Amniotic stem cell (primary cell): ENCODE measurements around the gene ZNF814.
"Not testable (repeated sequence)": the region's sequence is repeated elsewhere in the genome, so short reads cannot be mapped to it uniquely, and the experiment has no call there.

ENCODE experiments used
- DNase-seq: peaks from one replicate; lab custom pipeline; 2025; lab: John Stamatoyannopoulos, UW

ZNF814 gene

DNA sequence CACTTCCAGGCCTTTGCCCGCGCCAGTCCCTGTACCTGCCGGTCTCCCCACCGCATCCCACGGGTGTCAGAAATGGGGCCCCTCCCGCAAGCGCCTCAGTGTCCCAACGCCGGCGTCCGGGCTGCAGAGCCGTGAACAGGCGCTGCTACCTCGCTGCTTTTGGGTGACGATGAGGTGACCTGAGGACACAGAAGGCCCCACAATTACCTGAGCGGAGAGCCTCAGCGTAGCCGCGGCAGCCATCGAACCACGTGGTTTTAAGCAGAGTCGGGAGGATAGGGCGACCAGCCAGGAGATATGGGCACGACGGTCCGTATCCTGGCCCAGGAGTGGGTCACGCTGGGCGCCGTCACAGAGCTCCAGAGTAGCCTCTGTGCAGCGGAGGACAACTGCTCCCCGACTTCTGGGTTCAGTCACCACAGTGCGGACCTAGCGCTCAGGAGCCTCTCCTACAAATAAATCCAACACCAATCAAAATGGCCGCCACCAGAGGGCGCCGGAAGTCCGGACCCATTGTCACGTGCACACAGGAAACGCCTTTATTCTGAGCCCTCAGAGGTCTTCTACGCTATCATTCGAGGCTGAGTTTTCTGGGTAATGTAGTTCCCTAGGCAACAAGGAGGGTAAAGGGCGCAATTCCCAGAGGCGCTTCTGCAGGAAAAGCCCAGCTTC lies at the start of gene ZNF814:
Gene ZNF814 (minus strand): TSS at position 478 of the 672 bp plus-strand sequence. CDS start 235 bp downstream, at position 243.
- DNase-seq = peak; percentile 73

DNA sequence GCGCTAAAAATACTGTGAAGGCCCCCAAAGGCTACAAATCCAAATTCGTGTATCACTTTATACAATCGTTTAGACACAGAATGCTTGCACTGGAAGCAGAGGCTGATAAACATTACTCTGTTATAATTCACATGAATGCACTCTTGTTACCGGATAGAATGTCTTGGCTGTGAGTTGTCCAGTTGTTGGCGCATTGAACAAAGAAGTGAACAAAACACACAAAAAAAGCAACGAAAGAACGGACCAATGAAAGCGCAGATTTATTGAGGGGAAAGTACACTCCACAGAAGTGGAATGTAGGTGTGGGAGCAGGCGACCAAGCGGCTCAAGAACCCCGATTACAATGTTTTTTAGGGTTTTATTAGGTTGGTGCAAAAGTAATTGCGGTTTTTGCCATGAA lies 46.9 kb upstream of the ZNF814 start:
- no peak for DNase-seq

DNA sequence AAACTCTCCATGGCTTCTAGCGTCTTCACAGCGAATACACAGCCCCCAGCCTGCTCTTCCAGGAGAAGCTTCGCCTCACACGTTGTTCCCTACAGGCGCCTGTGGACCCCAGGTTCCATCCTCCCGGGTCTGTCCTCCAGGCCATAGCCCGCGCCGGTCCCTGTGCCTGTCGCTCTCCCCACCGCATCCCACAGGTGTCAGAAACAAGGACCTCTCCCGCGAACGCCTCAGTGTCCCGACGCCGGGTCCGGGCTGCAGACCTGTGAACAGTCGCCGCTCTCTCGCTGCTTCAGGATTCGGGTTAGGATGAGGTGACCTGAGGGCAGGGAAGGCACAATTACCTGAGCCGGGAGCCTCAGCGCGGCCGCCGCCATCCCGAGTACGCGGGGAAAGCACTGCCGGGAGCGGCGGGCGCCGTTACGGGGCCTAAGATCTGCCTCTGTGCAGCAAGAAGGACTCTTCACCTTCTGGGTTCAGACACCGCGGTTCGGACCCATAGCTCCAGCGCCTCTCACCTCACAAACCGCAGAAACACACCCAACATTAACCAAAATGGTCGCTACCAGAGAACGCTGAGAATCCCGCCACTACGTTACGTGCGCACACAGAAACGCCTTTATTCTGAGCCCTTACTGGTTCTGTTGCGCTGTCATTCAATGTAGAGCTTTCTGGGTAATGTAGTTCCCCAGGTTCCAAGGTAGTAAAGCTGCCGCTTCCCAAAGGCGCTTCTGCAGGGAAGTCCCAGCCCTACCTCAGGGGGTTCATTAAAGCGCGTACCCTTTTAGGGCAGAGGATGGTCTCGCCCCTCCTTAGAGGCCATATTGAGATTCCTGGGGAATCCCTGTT lies 46.2 kb upstream of the ZNF814 start, which contains the start of gene ZNF418:
Gene ZNF418 (minus strand): TSS at position 583 of the 846 bp plus-strand sequence. CDS start 1,580 bp downstream, outside the sequence.
- no peak for DNase-seq

DNA sequence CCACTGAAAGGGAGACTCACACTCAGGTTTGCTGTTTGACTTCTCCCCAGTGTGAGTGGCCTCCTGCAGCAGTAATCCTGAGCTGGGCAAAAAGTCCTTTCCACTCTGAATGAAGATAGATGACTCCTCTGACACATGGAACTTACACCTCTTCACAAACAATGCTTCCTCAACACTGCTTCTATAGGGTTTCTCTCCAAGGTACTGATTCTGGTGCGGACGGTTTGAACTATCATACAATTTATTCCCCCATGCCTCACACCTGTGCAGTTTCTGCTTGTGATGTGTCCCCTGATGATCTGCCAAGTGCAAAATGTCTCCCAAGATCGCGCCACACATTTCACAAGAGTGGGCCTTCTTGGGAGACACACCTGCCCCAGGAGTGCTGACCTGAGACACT lies 38.8 kb upstream of the ZNF814 start:
- no peak for DNase-seq

DNA sequence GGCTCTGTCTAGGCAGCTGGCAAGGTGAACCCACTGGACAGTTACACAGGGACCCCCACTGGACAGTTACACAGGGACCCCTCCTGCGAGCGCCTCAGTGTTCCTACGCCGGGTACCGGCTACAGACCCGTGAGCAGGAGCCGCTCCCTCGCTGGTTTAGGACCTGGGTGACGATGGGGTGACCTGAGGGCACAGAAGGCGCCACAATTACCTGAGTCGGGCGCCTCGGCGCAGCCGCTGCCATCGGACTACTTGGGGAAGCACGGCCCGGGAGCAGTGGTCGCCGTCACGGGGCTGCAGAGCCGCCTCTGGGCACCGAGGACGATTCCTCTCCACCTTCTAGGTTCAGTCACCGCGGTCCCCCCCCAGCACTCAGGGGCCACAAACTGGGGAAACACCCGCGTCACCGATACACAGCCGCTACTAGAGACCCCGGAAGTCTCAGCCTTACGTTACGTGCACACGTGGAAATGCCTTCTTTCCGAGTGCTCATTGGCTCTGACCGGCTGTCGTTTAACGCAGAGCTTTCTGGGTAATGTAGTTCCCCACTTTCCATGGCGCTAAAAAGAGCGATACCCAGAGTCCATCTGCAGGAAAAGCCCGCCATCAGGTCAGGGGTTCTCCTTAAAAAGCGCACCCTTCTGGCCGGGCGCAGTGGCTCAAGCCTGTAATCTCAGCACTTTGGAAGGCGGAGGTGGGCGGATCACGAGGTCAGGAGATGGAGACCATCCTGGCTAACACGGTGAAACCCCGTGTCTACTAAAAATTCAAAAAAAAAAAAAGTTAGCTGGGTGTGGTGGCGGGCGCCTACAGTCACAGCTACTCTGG lies 27.5 kb upstream of the ZNF814 start, which contains the start of gene ZNF417:
Gene ZNF417 (minus strand): TSS at position 425 of the 828 bp plus-strand sequence. CDS start 181 bp downstream, at position 244.
- DNase-seq = peak; percentile 80

DNA sequence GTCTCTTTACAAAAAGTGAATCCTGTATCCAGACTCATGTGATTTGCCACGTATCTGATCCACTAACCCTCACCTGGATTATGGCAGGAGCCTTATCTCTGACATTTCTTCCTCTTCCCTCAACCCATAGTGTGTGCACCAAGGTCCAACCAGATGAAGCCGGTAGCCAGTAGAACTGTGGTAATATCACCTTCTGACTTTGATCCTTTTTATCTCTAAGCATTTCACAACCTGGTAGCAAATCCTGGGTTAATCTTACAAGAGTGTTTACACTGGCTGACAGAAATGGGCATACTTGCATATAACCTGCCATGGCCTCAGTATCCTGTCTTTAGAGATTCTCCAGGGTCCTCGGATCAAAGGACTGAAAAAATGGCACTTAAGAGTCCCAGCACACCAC lies 25.7 kb upstream of the ZNF814 start:
- no peak for DNase-seq

DNA sequence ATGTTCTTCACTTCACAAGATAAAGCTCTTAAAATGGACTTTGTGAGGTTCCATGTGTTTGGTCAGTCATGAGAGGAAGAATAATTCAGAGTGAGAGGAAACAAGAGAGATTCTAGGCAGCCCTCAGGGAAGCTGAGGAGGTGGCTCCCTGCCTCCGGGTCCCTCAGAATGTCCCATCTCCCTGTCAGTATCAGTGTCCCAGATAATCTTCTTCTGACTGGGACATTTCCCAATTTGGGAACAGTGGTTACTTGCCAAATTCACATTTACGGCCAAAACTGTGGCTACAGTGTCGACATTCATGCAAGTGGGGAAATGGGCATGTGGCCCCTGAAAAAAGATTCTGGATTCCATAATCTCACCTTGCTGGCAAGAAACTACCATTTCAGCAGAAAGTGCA lies 18.6 kb upstream of the ZNF814 start:
- no peak for DNase-seq

DNA sequence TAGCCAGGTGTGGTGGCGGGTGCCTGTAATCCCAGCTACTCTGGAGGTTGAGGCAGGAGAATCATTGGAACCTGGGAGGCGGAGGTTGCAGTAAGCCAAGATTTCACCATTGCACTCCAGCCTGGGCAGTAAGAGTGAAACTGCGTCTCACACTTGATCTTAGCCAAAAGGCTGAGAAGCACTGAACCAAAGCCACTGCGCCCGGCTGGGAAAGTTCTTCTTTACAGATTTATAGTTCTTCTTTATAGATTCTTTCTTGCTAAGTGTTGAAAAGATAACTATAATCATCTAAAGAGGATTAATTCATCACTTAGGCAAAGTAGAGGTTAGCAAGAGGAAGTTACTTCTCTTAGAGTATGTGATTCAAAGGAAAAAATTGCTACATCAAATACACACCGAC lies 16.4 kb upstream of the ZNF814 start:
- no peak for DNase-seq

DNA sequence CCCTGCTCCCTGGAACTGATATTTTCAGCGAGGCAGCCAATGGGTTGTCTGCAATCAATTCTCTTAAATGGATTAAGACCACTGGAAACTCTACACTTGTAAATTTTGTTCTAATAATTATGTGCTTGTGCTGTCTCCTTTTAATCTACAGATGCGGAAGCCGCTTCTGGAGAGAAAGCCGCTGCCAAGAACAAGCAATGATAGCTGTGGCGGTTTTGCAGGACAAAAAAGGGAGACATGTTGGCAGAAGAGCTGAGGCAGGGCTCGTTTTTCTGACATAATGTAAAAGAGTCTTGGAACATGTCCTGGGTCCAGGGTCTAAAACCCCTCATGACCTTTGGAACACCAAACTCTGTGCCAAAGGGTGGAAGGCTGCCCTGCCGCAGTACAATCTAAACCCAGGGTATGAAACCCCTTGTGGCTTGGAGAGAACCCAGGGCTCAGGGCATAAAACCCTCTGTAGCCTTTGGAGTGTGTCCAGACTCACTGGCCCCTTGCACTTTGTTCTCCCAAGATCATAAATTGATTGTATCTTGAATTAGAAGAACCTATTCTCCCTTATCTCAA lies 14.9 kb upstream of the ZNF814 start:
- DNase-seq = no peak

DNA sequence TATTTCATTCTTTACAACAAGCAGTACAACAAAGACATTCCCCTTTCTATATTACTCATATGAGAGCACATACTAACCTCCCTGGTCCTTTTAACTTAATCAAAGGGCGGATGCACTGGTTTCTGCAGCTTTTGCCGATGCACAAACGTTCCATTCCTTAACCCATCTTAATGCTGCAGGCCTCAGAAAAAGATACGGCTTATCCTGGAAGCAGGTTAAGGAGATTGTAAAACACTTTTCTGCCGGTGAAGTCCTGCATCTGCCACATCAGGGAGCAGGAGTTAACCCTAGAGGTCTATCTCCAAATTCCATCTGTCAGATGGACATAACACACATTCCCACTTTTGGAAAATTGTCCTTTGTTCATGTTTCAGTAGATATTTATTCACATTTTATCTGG lies 11.5 kb upstream of the ZNF814 start:
- DNase-seq = no peak

DNA sequence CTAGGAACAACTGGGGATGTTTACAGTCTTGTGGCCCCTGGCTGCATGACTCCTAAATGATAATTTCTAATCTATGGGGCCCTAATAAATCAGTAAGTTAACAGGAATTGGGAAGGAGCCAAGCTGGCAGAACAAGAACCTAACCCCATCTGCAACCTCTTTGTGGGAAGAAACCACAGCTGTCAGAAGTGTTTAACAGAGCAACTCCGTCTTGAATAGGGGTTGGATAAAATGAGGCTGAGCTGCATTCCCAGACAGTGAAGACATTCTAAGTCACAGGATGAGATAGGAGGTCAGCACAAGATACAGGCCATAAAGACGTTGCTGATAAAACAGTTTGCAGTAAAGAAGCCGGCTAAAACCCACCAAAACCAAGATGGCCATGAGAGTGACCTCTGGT lies 1.9 kb upstream of the ZNF814 start:
- not testable (repeated sequence) for DNase-seq

DNA sequence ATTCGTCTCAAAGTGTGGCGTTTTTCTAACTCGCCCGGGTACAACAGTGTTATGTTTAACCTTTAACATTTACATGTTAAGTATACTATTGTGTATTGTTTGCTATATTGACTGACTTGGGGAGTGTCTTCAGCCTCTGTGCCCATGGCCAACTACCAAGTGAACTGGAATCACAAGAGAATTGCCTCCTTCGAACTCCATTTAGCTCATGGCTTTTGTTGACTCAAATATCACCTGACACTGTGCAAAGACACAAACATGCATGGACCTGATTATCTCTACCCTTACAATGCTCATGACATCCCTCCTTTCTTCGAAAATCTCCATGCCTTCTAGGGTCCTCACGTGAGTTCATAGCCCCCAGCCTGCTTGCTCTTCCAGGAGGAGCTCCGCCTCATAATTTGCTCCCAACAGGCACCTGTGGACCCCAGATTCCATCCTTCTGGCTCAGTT lies 704 bp downstream of the ZNF814 start:
- no peak for DNase-seq

DNA sequence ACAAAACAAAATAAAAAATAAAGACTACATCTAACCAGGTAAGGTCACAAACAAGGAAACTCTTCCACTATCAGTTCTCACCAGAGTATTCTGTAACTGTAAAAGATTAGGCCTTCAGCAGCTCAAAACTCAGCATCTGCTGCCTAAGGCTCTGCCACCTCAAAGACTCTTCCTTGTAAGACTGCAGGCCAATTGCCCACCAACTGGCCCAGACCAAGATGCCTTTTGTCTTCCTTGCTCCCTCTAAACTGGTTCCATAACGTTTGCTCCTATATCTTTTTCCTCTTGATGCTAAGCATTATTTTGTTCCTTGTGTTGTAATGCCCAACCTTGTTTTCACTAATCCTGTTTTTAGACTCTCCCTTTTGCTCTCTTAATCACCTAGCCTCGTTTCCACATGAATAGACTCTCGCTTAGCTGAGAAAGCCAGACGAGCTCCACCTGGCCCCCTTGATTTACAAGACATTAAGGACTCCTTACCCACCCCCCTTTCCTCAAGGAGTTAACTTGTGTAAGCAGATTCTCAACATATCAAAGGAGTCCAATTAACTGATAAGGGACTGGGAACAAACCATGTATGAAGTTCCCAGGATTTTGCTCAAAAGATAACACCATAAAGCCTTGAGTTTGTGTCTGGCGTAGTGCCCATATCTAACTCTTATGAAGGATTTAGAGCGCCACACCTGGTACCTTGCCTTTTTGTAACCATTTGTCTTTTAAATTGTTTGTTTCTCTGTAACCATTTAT lies 1.5 kb downstream of the ZNF814 start:
- no peak for DNase-seq

DNA sequence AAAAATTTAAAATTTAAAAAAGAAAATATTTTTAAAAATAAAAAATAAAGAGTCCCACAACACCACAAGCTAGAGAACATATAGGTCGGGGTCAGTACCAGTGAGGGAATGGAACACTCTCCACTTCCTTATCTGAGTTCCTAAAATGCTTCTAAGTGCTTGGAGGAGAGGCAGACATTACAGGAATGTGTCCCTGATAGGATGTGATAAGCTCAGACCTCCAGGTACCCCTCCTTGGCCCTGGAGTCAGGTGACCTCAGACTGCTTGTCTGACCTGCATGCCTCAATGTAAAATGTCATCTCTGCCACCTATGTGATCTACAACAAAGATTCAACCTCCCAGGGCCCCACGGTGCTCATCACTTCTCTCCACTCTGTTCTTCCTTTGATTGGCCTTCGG lies 2.8 kb downstream of the ZNF814 start:
- no peak for DNase-seq

DNA sequence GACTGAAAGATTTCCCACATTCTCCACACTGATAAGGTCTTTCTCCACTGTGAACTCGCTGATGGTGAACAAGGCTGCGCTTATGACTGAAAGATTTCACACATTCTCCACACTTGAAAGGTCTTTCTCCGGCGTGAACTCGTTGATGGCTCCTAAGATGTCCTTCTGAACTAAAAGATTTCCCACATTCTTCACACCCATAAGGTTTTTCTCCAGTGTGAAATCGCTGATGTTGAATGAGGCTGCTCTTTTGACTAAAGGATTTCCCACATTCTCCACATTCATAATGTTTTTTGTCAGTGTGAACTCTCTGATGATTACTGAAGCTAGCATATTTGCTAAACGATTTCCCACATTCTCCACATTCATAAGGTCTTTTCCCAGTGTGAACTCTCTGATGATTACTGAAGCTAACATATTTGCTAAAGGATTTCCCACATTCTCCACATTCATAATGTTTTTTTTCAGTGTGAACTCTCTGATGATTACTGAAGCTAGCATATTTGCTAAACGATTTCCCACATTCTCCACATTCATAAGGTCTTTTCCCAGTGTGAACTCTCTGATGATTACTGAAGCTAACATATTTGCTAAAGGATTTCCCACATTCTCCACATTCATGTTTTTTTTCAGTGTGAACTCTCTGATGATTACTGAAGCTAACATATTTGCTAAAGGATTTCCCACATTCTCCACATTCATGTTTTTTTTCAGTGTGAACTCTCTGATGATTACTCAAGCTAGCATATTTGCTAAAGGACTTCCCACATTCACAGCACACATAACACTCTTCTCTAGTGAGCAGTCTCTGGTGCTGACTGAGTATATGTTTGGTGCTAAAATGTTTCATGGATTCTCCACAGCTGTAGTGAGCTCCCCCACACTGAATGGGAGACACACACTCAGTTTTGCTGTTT lies 14.7 kb downstream of the ZNF814 start:
- not testable (repeated sequence) for DNase-seq

DNA sequence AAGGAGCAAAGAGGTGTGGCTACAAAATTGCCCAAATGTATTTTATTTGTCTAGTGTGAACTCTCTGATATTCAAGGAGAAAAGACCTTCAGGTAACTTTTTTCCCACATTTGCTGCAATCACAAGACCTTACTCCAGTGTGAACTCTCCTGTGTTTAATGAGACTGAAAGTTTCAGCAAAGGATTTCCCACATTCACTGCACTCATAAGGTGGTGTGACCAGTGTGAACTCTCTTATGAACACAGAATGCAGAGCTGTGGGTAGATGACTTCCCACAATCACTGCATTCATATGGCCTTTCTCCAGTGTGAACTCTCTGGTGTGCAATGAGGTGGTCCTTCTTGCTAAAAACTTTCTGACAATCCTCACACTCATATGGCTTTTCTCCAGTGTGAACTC lies 16.4 kb downstream of the ZNF814 start:
- DNase-seq = no peak

DNA sequence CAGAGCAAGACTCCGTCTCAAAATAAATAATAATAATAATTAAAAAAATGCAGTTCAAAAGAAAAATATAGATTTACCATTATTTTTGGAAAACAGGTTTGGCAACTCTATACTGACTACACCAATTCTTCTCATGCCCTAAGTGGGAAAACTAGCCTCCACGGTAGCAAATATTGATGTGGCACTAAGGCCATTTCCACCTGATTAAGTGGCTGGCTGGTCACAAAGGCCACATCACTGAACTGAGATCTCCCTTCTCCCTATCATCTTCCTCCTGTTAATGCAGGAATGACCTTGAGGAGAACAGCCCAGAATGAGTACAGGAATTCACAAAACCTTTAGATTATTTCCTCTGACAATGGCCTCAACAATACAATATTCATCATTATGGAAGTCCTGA lies 18.6 kb downstream of the ZNF814 start:
- DNase-seq = no peak

DNA sequence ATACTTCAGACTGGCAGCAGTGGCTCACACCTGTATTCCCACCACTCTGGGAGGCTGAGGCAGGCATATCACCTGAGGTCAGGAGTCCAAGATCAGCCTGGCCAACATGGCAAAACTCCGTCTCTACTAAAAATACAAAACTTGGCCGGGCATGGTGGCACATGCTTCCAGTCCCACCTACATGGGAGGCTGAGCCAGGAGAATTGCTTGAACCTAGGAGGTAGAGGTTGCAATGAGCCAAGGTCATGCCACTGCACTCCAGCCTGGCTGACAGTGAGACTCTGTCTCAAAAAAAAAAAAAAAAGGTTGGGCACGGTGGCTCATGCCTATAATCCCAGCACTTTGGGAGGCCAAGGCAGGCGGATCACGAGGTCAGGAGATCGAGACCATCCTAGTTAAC lies 19.2 kb downstream of the ZNF814 start:
- DNase-seq = not testable (repeated sequence)

DNA sequence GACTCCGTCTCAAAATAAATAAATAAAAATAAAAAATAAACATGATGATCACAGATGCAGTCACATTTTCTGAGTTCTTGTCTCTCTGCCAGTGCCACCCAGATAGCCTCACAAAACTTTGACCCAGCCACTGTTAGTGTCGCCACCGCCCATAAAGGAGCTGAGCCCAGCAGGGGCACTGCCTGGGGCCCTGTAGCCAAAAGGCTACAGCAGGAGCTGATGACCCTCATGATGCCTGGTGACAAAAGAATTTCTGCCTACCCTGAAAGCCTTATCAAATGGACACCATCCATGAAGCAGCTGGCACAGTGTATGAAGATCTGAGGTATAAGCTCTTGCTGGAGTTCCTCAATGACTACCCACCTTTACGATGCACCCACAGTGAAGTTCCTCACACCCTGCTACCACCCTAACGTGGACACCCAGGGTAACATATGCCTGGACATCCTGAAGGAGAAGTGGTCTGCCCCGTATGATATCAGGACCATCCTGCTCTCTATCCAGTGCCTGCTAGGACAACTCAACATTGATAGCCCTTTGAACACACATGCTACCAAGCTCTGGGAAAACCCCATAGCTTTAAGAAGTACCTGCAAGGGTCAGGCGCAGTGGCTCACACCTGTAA lies 20.9 kb downstream of the ZNF814 start:
- DNase-seq = no peak

DNA sequence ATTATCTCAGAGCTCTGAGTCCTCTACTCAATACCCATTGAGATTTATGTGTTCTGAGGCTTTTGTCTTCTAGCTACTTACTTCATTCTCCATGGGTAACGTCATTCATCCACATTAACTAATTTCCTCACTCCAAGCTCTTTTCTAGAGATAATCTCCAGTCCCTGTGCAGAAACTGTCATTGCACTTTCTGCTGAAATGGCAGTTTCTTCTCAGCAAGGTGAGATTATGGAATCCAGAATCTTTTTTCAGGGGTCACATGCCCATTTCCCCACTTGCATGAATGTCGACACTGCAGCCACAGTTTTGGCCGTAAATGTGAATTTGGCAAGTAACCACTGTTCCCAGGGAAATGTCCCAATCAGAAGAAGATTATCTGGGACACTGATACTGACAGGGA lies 26.5 kb downstream of the ZNF814 start:
- not testable (repeated sequence) for DNase-seq
